Measurements from ENCODE around the gene PRORP.

- TF ChIP-seq CTCF (tag by site-specific recombination; IDR thresholded peaks at IDR 0.05) (no peak), ZNF449 (tag by site-specific recombination; IDR thresholded peaks at IDR 0.05) (no peak), ZBTB21 (tag by site-specific recombination; IDR thresholded peaks at IDR 0.05) (no peak), ZNF362 (tag by site-specific recombination; IDR thresholded peaks at IDR 0.05) (no peak)
Observed at GRCh38 chr14:35073486-35073885, 48.9 kb upstream of the PRORP start.
